ENCODE results near the gene RNF151. TPM values are rescaled to one million over a fixed set of nuclear protein-coding genes. Genes with fewer than 3 reads are reported as not detected.

RNF151 gene
- total and polyA plus RNA-seq, 8 donors, result 0.12 to 0.61 TPM; not detected in 6

DNA sequence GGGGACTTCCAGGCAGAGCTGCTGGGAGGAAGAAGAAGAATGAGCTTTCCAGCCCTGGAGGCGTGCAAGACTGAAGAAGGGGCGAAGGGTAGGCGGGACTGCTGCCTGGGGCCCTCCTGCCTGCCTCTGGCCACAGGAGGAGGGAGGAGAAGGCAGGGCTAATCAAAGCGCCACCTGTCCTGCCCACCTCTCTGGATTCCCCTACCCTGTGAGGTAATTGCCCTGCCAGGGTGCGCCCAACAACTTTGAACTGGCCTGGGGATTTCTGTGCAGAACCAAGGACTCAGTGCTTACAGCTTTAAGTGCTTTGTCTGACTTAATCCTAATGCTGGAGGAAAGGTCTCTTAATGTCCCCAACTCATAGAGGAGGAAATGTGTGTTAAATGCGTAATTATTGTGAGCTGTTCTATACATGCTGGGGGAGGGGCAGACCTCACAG is 14.8 kb downstream of the RNF151 start, which contains the start of gene NOXO1:
Gene NOXO1 (minus strand): TSS at position 72 of the 439 bp plus-strand sequence. CDS start 290 bp downstream, outside the sequence.
- Histone ChIP-seq H3K27ac (peak within 1 kb of the TSS in 3 of 4 donors; percentile 8 to 32 (median 25)), H3K4me3 (peak within 1 kb of the TSS in 1 of 4 donors; percentile 41), H3K36me3 (peaks cover 0 to 15% (median 4%) of the 10 kb centered on the region in 3 donors), H3K9me3 (no peaks in the 10 kb centered on the region), H3K27me3 (no peaks in the 10 kb centered on the region), H3K4me1 (peaks cover 0 to 17% (median 12%) of the 10 kb centered on the region in 3 donors)
- intact Hi-C loops (cut with DNase I), result no loop called here
- DNase-seq, result no peak
- TF ChIP-seq, protein P1, sequence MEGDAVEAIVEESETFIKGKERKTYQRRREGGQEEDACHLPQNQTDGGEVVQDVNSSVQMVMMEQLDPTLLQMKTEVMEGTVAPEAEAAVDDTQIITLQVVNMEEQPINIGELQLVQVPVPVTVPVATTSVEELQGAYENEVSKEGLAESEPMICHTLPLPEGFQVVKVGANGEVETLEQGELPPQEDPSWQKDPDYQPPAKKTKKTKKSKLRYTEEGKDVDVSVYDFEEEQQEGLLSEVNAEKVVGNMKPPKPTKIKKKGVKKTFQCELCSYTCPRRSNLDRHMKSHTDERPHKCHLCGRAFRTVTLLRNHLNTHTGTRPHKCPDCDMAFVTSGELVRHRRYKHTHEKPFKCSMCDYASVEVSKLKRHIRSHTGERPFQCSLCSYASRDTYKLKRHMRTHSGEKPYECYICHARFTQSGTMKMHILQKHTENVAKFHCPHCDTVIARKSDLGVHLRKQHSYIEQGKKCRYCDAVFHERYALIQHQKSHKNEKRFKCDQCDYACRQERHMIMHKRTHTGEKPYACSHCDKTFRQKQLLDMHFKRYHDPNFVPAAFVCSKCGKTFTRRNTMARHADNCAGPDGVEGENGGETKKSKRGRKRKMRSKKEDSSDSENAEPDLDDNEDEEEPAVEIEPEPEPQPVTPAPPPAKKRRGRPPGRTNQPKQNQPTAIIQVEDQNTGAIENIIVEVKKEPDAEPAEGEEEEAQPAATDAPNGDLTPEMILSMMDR (IDR thresholded peaks at IDR 0.05), result no peak
- no peak for FAIRE-seq
- no peak for ATAC-seq
- 72 to 75% methylated on average over 6 of the region's 6 CpGs for WGBS, 2 donors

- FAIRE-seq, result no peak
- Histone ChIP-seq H3K27me3 (no peaks in the 10 kb centered on the region), H3K9me3 (no peaks in the 10 kb centered on the region), H3K27ac (peak overlapping the region in 3 of 4 donors; percentile 8 to 32 (median 25)), H3K4me1 (peaks cover 0 to 17% (median 12%) of the 10 kb centered on the region in 3 donors), H3K36me3 (peaks cover 0 to 13% (median 0%) of the 10 kb centered on the region in 3 donors), H3K4me3 (no peak overlapping the region)
- TF ChIP-seq, protein P1 (IDR thresholded peaks at IDR 0.05), result no peak
- no peak for ATAC-seq
- peak in 1 of 6 donors; percentile 52 for DNase-seq
- intact Hi-C loops (cut with DNase I), result no loop called here
- WGBS, 2 donors, result 39 to 45% methylated on average over 5 of the region's 5 CpGs
Measured at GRCh38 chr16:1982013-1982433, 15.4 kb downstream of the RNF151 start.

GRCh38 chr16:1982991-1983543 is 16.4 kb downstream of the RNF151 start:
- no peak for FAIRE-seq
- no peaks in the 10 kb centered on the region for H3K9me3 ChIP-seq

DNA sequence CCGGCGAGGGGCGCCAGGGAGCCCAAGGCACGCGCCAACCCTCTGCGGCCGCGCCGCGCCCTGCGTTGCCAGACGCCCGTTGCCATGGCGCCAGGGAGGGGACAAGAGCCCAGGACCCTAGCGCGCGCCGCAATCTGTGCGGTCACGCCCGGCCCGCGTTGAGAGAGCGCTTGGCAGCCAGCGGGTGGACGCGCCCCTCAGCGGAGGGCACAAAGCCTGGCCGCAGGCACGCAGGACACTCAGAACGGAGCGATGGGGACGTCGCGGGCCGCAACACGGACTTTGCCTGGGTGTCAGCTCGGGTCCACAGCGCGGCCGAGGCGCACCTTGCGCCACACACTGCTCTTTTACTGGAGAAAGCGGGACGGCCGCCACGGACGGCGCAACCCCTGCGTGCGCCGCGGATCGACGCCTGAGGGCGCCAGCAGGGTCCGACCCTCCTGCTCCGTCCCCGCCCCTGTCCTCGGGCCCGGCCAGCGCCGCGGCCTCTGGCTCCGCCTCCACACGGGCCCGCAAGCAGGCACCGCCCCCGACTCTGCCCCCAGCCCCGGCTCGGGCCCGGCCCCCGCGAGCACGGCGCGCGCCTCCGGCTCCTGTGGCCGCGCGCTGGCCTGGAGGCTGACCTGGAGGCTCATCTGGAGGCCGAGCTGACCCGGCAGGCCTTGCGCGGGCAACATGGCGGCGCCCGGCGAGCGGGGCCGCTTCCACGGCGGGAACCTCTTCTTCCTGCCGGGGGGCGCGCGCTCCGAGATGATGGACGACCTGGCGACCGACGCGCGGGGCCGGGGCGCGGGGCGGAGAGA is 17.1 kb downstream of the RNF151 start, which contains the start of gene GFER:
Gene GFER (plus strand): TSS at position 650 of the 803 bp plus-strand sequence. CDS start 26 bp downstream, at position 676.
- H3K4me1 ChIP-seq, result peaks cover under 1 to 17% (median 12%) of the 10 kb centered on the region in 3 donors
- H3K36me3 ChIP-seq, result peaks cover 0 to 3% (median 0%) of the 10 kb centered on the region in 3 donors
- H3K4me3 ChIP-seq, result peak within 1 kb of the TSS; percentile 84 to 95 (median 94)
- FAIRE-seq (no peak), DNase-seq (peak; percentile 89 to 96 (median 94)), ATAC-seq (peak; percentile 81 to 90 (median 84))
- WGBS, 2 donors, result 0 to 1% methylated on average over 82 to 109 of the region's 109 CpGs
- H3K27me3 ChIP-seq, result no peaks in the 10 kb centered on the region
- intact Hi-C loops (cut with DNase I), result no loop called here
- peak within 1 kb of the TSS; percentile 47 to 78 (median 69) for H3K27ac ChIP-seq
- TF ChIP-seq, protein P1 (IDR thresholded peaks at IDR 0.05), result peak in 1 of 4 donors; percentile 17
- no peaks in the 10 kb centered on the region for H3K9me3 ChIP-seq

More at GRCh38 chr16:1982991-1983543, 16.4 kb downstream of the RNF151 start:
- Histone ChIP-seq H3K27ac (peak overlapping the region in 3 of 4 donors; percentile 47 to 78 (median 68)), H3K4me3 (peak overlapping the region in 3 of 4 donors; percentile 84 to 95 (median 93)), H3K36me3 (peaks cover 0 to 3% (median 0%) of the 10 kb centered on the region in 3 donors), H3K4me1 (peaks cover 0 to 17% (median 12%) of the 10 kb centered on the region in 3 donors), H3K27me3 (no peaks in the 10 kb centered on the region)
- no peak for ATAC-seq
- DNase-seq, result peak in 1 of 6 donors; percentile 39
- intact Hi-C loops (cut with DNase I), result no loop called here
- 29 to 36% methylated on average over 19 of the region's 19 CpGs for WGBS, 2 donors
- TF ChIP-seq, protein P1 (IDR thresholded peaks at IDR 0.05), result no peak

Data from pancreas (tissue), 10 donors.